HL-60 (cell line): ENCODE data around the gene AVPR1B.
A peak's percentile ranks its signal among the peaks of the same experiment; 100 is the strongest.

Experiments used
- DNase-seq, 2 experiments: peaks; one replicate each; pipeline ENCODE4 v3.0.0-alpha.2; 2010 to 2020; ENCODE audit warnings: low read depth in 1 of 2, low spot score in 1 of 2
- H3K27ac ChIP-seq: fragments of 250-450 bp; sonication (Bioruptor Pico); replicated peaks from 2 replicates; pipeline ENCODE4 v1.5.1; 2020; ENCODE audit warnings: mild to moderate bottlenecking, moderate library complexity
- H3K27me3 ChIP-seq: fragments of 250-450 bp; sonication (Bioruptor Pico); 2 replicates; pipeline ENCODE4 v1.5.1; 2021; ENCODE audit warnings: mild to moderate bottlenecking, moderate library complexity; ENCODE audit not compliant: insufficient read depth, poor library complexity, severe bottlenecking
- H3K4me3 ChIP-seq: replicated peaks from 2 replicates; pipeline ENCODE4 v1.5.1; 2011; ENCODE audit warnings: mild to moderate bottlenecking, control low read depth, low read length; ENCODE audit not compliant: insufficient read depth
- CTCF ChIP-seq: IDR thresholded peaks from one replicate; pipeline ENCODE4 v1.5.1; 2011; ENCODE audit warnings: low read length, control low read depth, inconsistent platforms; ENCODE audit not compliant: insufficient read depth
- GABPA ChIP-seq: IDR thresholded peaks from 2 replicates; pipeline ENCODE4 v1.6.1; 2012; ENCODE audit warnings: low read depth
- POLR2AphosphoS5 ChIP-seq: IDR thresholded peaks from 2 replicates; pipeline ENCODE4 v1.6.1; 2012; ENCODE audit warnings: low read depth
- REST ChIP-seq: IDR thresholded peaks from 2 replicates; pipeline ENCODE4 v1.6.1; 2012; ENCODE audit warnings: low read depth; ENCODE audit not compliant: insufficient replicate concordance
- SPI1 ChIP-seq: IDR thresholded peaks from 2 replicates; pipeline ENCODE4 v1.6.1; 2012; ENCODE audit warnings: low read depth, mild to moderate bottlenecking, borderline replicate concordance

AVPR1B gene

GRCh38 chr1:206081856-206082255 is 35.3 kb downstream of the AVPR1B start:
- H3K27ac ChIP-seq, result peak overlapping the region; percentile 71
- peak; percentile 57 to 68 for DNase-seq
- H3K4me3 ChIP-seq, result no peak overlapping the region
- TF ChIP-seq POLR2AphosphoS5, result no peak
- peak; percentile 45; the same call in 1 of the 2 replicates for TF ChIP-seq SPI1
- H3K27me3 ChIP-seq, result no peaks in the 10 kb centered on the region

- Histone ChIP-seq H3K27ac (peak overlapping the region; percentile 71), H3K4me3 (no peak overlapping the region)
- peak; percentile 52; the same call in 1 of the 2 replicates for TF ChIP-seq POLR2AphosphoS5
- TF ChIP-seq SPI1, result no peak
Measured at GRCh38 chr1:206080026-206080820, 37.0 kb downstream of the AVPR1B start.

GRCh38 chr1:206079135-206079534 is 38.1 kb downstream of the AVPR1B start:
- Histone ChIP-seq H3K27me3 (no peaks in the 10 kb centered on the region), H3K27ac (peak overlapping the region; percentile 71), H3K4me3 (no peak overlapping the region)
- DNase-seq, result no peak
- no peak for TF ChIP-seq GABPA
- no peak for TF ChIP-seq SPI1
- TF ChIP-seq CTCF, result no peak
- TF ChIP-seq REST, result no peak
- no peak for TF ChIP-seq POLR2AphosphoS5

More at GRCh38 chr1:206080026-206080820, 37.0 kb downstream of the AVPR1B start:
- peak; percentile 72 to 79 for DNase-seq
- no peaks in the 10 kb centered on the region for H3K27me3 ChIP-seq

- Histone ChIP-seq H3K27ac (no peak overlapping the region), H3K27me3 (no peaks in the 10 kb centered on the region), H3K4me3 (no peak overlapping the region)
- DNase-seq, result no peak
- TF ChIP-seq POLR2AphosphoS5, result no peak
- no peak for TF ChIP-seq REST
- no peak for TF ChIP-seq CTCF
- no peak for TF ChIP-seq GABPA
- TF ChIP-seq SPI1, result no peak
Measured at GRCh38 chr1:206075786-206076755, 41.1 kb downstream of the AVPR1B start.
